Tibial nerve (tissue), 4 donors: ENCODE measurements around the gene PCSK6.

Experiments used
- EP300 ChIP-seq, 2 donors: sonication (generic); formaldehyde crosslinking; IDR thresholded peaks; one replicate each; pipeline ENCODE4 v1.6.1; 2017; ENCODE audit warnings: antibody characterized with exemption in 2 of 2, mild to moderate bottlenecking in 1 of 2
- POLR2A ChIP-seq, 2 donors: fragments of 450-650 bp; IDR thresholded peaks; one replicate each; pipeline ENCODE4 v1.6.1; 2017; ENCODE audit warnings: antibody characterized with exemption in 2 of 2, mild to moderate bottlenecking in 2 of 2, moderate library complexity in 2 of 2
- TF ChIP-seq, protein P1 (sequence below), 5 experiments: fragments of 200-600 bp in 3 of 5; fragments of 450-650 bp in 2 of 5; sonication (generic) in 3 of 5; IDR thresholded peaks; one replicate each; pipeline ENCODE4 v1.5.1; 2016 to 2019; ENCODE audit warnings: antibody characterized with exemption in 5 of 5, mild to moderate bottlenecking in 3 of 5, moderate library complexity in 2 of 5

DNA sequence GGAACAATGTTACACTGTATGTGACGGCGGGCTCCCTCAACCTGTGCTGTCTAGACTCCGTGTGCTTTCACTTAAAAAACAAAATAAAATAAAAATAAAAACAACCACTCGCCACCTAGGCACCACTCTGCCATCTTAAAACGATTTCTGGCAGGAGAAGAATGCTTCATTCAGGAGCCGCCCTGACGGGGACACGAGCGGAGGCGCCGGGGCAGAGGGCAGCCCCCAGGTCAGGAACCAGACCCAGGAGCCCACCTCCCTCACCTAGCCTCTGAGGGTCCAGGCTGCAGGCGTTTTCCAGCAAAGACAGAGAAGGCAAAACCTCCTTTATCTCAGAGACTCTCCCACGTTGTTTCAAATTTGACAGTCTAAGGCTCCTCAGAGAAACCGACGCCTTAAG, 109.4 kb downstream of the PCSK6 start:
- TF ChIP-seq, protein P1, sequence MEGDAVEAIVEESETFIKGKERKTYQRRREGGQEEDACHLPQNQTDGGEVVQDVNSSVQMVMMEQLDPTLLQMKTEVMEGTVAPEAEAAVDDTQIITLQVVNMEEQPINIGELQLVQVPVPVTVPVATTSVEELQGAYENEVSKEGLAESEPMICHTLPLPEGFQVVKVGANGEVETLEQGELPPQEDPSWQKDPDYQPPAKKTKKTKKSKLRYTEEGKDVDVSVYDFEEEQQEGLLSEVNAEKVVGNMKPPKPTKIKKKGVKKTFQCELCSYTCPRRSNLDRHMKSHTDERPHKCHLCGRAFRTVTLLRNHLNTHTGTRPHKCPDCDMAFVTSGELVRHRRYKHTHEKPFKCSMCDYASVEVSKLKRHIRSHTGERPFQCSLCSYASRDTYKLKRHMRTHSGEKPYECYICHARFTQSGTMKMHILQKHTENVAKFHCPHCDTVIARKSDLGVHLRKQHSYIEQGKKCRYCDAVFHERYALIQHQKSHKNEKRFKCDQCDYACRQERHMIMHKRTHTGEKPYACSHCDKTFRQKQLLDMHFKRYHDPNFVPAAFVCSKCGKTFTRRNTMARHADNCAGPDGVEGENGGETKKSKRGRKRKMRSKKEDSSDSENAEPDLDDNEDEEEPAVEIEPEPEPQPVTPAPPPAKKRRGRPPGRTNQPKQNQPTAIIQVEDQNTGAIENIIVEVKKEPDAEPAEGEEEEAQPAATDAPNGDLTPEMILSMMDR (IDR thresholded peaks at IDR 0.05): no peak
- no peak for TF ChIP-seq EP300 (IDR thresholded peaks at IDR 0.05)
- TF ChIP-seq POLR2A (IDR thresholded peaks at IDR 0.05): no peak
